Neural progenitor cell (in vitro differentiated cells): ENCODE data around the gene ZNF718. TPM values are rescaled to one million over a fixed set of nuclear protein-coding genes. Genes with fewer than 3 reads are reported as not detected.
"Not testable (repeated sequence)": the region's sequence is repeated elsewhere in the genome, so short reads cannot be mapped to it uniquely, and the experiment has no call there.

Experiments used
- DNase-seq: peaks from one replicate; pipeline ENCODE4 v3.0.0-alpha.2; 2016; ENCODE audit warnings: low spot score
- H2AFZ ChIP-seq: fragments of 200-600 bp; sonication (generic); replicated peaks from 2 replicates; pipeline ENCODE4 v1.6.1; 2016; ENCODE audit warnings: antibody characterized with exemption
- H3F3A ChIP-seq: fragments of 200-600 bp; sonication (generic); 2 replicates; pipeline ENCODE4 v1.6.1; 2016; ENCODE audit warnings: antibody characterized with exemption, low read depth
- H3K27ac ChIP-seq: fragments of 200-600 bp; sonication (generic); 2 replicates; pipeline ENCODE4 v1.5.1; 2016; ENCODE audit warnings: mild to moderate bottlenecking
- H3K27me3 ChIP-seq: fragments of 200-600 bp; sonication (generic); 2 replicates; pipeline ENCODE4 v1.6.1; 2016; ENCODE audit warnings: mild to moderate bottlenecking, moderate library complexity
- H3K36me3 ChIP-seq: fragments of 200-600 bp; sonication (generic); 2 replicates; pipeline ENCODE4 v1.5.1; 2016
- H3K4me1 ChIP-seq: fragments of 200-600 bp; sonication (generic); 2 replicates; pipeline ENCODE4 v1.6.1; 2016; ENCODE audit warnings: mixed run types
- H3K4me2 ChIP-seq: fragments of 200-600 bp; sonication (generic); 2 replicates; pipeline ENCODE4 v1.6.1; 2016
- H3K4me3 ChIP-seq: fragments of 200-600 bp; sonication (generic); 2 replicates; pipeline ENCODE4 v1.5.1; 2016
- H3K79me2 ChIP-seq: fragments of 200-600 bp; sonication (generic); 2 replicates; pipeline ENCODE4 v1.6.1; 2016; ENCODE audit warnings: low read depth
- H3K9ac ChIP-seq: fragments of 200-600 bp; sonication (generic); 2 replicates; pipeline ENCODE4 v1.6.1; 2016
- H3K9me3 ChIP-seq: fragments of 200-600 bp; sonication (generic); 2 replicates; pipeline ENCODE4 v1.5.1; 2016; ENCODE audit warnings: low read depth
- H4K20me1 ChIP-seq: fragments of 200-600 bp; sonication (generic); 2 replicates; pipeline ENCODE4 v1.6.1; 2016; ENCODE audit warnings: low read depth
- H3K27ac Mint-ChIP-seq: 3 replicates; pipeline ENCODE4 v1.8.0; 2021; ENCODE audit warnings: mixed read lengths
- H3K27me3 Mint-ChIP-seq: 2 replicates; pipeline ENCODE4 v1.8.0; 2022; ENCODE audit warnings: low read depth, mild to moderate bottlenecking, inconsistent platforms, moderate library complexity, mixed read lengths; ENCODE audit not compliant: insufficient read depth
- H3K36me3 Mint-ChIP-seq: 3 replicates; pipeline ENCODE4 v1.8.0; 2021; ENCODE audit warnings: mixed read lengths
- H3K4me1 Mint-ChIP-seq: 3 replicates; pipeline ENCODE4 v1.8.0; 2021; ENCODE audit warnings: mixed read lengths
- H3K4me3 Mint-ChIP-seq: 3 replicates; pipeline ENCODE4 v1.8.0; 2021; ENCODE audit warnings: mild to moderate bottlenecking, moderate library complexity, mixed read lengths
- H3K9me3 Mint-ChIP-seq: 3 replicates; pipeline ENCODE4 v1.8.0; 2020; ENCODE audit warnings: mixed read lengths
- EZH2 ChIP-seq: fragments of 200-600 bp; sonication (generic); IDR thresholded peaks from 2 replicates; pipeline ENCODE4 v1.6.1; 2017; ENCODE audit warnings: antibody characterized with exemption, mild to moderate bottlenecking, moderate library complexity
- EZH2phosphoT487 ChIP-seq: fragments of 200-600 bp; sonication (generic); IDR thresholded peaks from 2 replicates; pipeline ENCODE4 v1.6.1; 2017; ENCODE audit warnings: antibody characterized with exemption
- total RNA-seq: library from RNA; depleted of rRNA; stranded (reverse); fragments of >200 nt; gene quantifications from 2 replicates; pipeline ENCODE4 v1.2.3, GENCODE V29; 2015; ENCODE audit warnings: low replicate concordance
- TF ChIP-seq, protein P1 (sequence below): fragments of 200-600 bp; sonication (generic); IDR thresholded peaks from 2 replicates; pipeline ENCODE4 v1.5.1; 2017; ENCODE audit warnings: antibody characterized with exemption, mild to moderate bottlenecking

ZNF718 gene
- total RNA-seq, 1 donor from 2014 or later, result 15.4 TPM

GRCh38 chr4:200936-201335 lies 76.6 kb downstream of the ZNF718 start:
- Mint-ChIP-seq H3K4me1 (no peaks in the 10 kb centered on the region), H3K36me3 (peaks cover 20% of the 10 kb centered on the region)

GRCh38 chr4:202822-203221 lies 78.5 kb downstream of the ZNF718 start:
- H3K36me3 ChIP-seq, H3K27ac ChIP-seq, H4K20me1 ChIP-seq, H3K4me1 ChIP-seq, H3K4me1 Mint-ChIP-seq, H3K4me3 Mint-ChIP-seq, H3K9ac ChIP-seq, H3K27me3 ChIP-seq, H3K27me3 Mint-ChIP-seq, H3K4me2 ChIP-seq, DNase-seq, H3F3A ChIP-seq, H3K79me2 ChIP-seq, H3K4me3 ChIP-seq, H3K27ac Mint-ChIP-seq, H2AFZ ChIP-seq: not testable (repeated sequence)
- peaks cover 19% of the 10 kb centered on the region for H3K9me3 ChIP-seq
- Mint-ChIP-seq H3K36me3 (peaks cover 20% of the 10 kb centered on the region), H3K9me3 (peaks cover 63% of the 10 kb centered on the region)

More at GRCh38 chr4:200936-201335, 76.6 kb downstream of the ZNF718 start:
- peaks cover 15% of the 10 kb centered on the region for H3K9me3 ChIP-seq
- no peaks in the 10 kb centered on the region for H3F3A ChIP-seq
- TF ChIP-seq EZH2phosphoT487, result no peak
- no peak overlapping the region for H3K4me3 ChIP-seq
- no peaks in the 10 kb centered on the region for H3K36me3 ChIP-seq
- H3K79me2 ChIP-seq, result no peaks in the 10 kb centered on the region
- no peaks in the 10 kb centered on the region for H3K4me1 ChIP-seq
- Mint-ChIP-seq H3K9me3 (peaks cover 63% of the 10 kb centered on the region), H3K4me3 (no peak overlapping the region), H3K27me3 (no peaks in the 10 kb centered on the region), H3K27ac (no peak overlapping the region)
- no peaks in the 10 kb centered on the region for H4K20me1 ChIP-seq
- no peaks in the 10 kb centered on the region for H3K27me3 ChIP-seq
- H2AFZ ChIP-seq, result no peak overlapping the region
- no peak overlapping the region for H3K9ac ChIP-seq
- H3K27ac ChIP-seq, result no peak overlapping the region
- DNase-seq, result no peak
- H3K4me2 ChIP-seq, result no peak overlapping the region

DNA sequence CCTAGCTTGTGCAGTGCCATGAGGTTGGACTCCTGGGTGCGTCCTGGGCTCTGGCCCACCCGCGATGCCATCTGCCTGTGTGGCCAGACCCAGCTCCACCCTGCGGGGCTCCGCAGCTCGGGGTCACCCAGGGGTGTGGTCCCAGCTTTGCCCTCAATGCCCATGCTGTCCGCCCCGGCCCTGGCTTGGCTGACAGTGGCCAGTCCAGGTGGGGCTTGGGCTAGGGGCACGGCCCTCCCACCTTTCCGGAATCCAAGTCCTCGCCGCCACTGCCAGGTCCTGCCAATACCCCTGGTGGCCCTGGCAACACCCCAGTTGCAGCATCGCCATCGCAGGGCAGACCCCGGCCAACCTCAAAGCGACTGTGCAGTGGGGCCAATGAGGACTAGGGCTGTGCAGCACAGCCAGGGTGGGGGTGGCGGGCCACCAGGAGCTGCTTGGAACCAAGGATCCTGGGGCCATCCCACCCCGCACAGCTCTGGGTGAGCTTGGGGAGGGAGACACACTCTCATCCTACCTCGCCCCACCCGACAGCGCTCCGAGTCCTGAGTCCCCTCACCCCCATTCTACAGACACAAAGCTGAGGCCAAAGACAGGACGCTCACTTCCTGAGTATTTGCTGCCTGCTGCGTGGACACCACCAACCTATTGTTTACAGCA lies 80.9 kb downstream of the ZNF718 start:
- peaks cover 2% of the 10 kb centered on the region for H3K27me3 Mint-ChIP-seq
- no peaks in the 10 kb centered on the region for H3K79me2 ChIP-seq
- no peaks in the 10 kb centered on the region for H3F3A ChIP-seq
- no peak overlapping the region for H3K9ac ChIP-seq
- H3K9me3 ChIP-seq, result peaks cover 12% of the 10 kb centered on the region
- H3K27ac Mint-ChIP-seq, result no peak overlapping the region
- no peaks in the 10 kb centered on the region for H3K4me1 Mint-ChIP-seq
- H3K36me3 ChIP-seq, result no peaks in the 10 kb centered on the region
- H3K4me3 ChIP-seq, result no peak overlapping the region
- H3K27ac ChIP-seq, result no peak overlapping the region
- TF ChIP-seq EZH2, result no peak
- TF ChIP-seq, protein P1, sequence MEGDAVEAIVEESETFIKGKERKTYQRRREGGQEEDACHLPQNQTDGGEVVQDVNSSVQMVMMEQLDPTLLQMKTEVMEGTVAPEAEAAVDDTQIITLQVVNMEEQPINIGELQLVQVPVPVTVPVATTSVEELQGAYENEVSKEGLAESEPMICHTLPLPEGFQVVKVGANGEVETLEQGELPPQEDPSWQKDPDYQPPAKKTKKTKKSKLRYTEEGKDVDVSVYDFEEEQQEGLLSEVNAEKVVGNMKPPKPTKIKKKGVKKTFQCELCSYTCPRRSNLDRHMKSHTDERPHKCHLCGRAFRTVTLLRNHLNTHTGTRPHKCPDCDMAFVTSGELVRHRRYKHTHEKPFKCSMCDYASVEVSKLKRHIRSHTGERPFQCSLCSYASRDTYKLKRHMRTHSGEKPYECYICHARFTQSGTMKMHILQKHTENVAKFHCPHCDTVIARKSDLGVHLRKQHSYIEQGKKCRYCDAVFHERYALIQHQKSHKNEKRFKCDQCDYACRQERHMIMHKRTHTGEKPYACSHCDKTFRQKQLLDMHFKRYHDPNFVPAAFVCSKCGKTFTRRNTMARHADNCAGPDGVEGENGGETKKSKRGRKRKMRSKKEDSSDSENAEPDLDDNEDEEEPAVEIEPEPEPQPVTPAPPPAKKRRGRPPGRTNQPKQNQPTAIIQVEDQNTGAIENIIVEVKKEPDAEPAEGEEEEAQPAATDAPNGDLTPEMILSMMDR, result no peak
- TF ChIP-seq EZH2phosphoT487, result no peak
- no peak overlapping the region for H2AFZ ChIP-seq
- H3K4me2 ChIP-seq, result no peak overlapping the region
- H3K9me3 Mint-ChIP-seq, result peaks cover 57% of the 10 kb centered on the region
- no peaks in the 10 kb centered on the region for H3K4me1 ChIP-seq
- H3K27me3 ChIP-seq, result no peaks in the 10 kb centered on the region
- no peak overlapping the region for H3K4me3 Mint-ChIP-seq
- H4K20me1 ChIP-seq, result no peaks in the 10 kb centered on the region
- H3K36me3 Mint-ChIP-seq, result peaks cover 19% of the 10 kb centered on the region
- DNase-seq, result no peak

- no peak for DNase-seq
- Histone ChIP-seq H4K20me1 (no peaks in the 10 kb centered on the region), H2AFZ (no peak overlapping the region), H3K27ac (no peak overlapping the region), H3K4me2 (no peak overlapping the region), H3K4me1 (no peaks in the 10 kb centered on the region), H3K27me3 (no peaks in the 10 kb centered on the region), H3K9ac (no peak overlapping the region), H3K4me3 (no peak overlapping the region), H3F3A (no peaks in the 10 kb centered on the region), H3K36me3 (no peaks in the 10 kb centered on the region), H3K79me2 (no peaks in the 10 kb centered on the region), H3K9me3 (peaks cover 12% of the 10 kb centered on the region)
- H3K9me3 Mint-ChIP-seq, result peaks cover 54% of the 10 kb centered on the region
- H3K27me3 Mint-ChIP-seq, result peaks cover 2% of the 10 kb centered on the region
- H3K4me1 Mint-ChIP-seq, result no peaks in the 10 kb centered on the region
- TF ChIP-seq EZH2 (no peak), EZH2phosphoT487 (no peak)
- TF ChIP-seq, protein P1, result no peak
- peak overlapping the region; percentile 5 for H3K4me3 Mint-ChIP-seq
- no peak overlapping the region for H3K27ac Mint-ChIP-seq
- peaks cover 19% of the 10 kb centered on the region for H3K36me3 Mint-ChIP-seq
Observed at GRCh38 chr4:206054-206453, 81.8 kb downstream of the ZNF718 start.

- DNase-seq, H3K27ac Mint-ChIP-seq, H3K27ac ChIP-seq, H3K36me3 ChIP-seq, H3K27me3 Mint-ChIP-seq, H3F3A ChIP-seq, H3K4me3 ChIP-seq, H3K9ac ChIP-seq, H3K4me1 Mint-ChIP-seq, H3K9me3 ChIP-seq, H3K79me2 ChIP-seq, H4K20me1 ChIP-seq, H3K4me2 ChIP-seq, H3K27me3 ChIP-seq, H3K4me3 Mint-ChIP-seq, H3K4me1 ChIP-seq, H2AFZ ChIP-seq: not testable (repeated sequence)
- H3K36me3 Mint-ChIP-seq, result peaks cover 14% of the 10 kb centered on the region
- peaks cover 47% of the 10 kb centered on the region for H3K9me3 Mint-ChIP-seq
Observed at GRCh38 chr4:208416-209096, 84.3 kb downstream of the ZNF718 start.
